Measurements from ENCODE around the gene CPTP. TPM values are rescaled to one million over a fixed set of nuclear protein-coding genes. Genes with fewer than 3 reads are reported as not detected.
A peak's percentile ranks its signal among the peaks of the same experiment; 100 is the strongest.

CPTP gene
- total RNA-seq, 2 donors from 2014 or later: 16.8 to 22.3 TPM

- Mint-ChIP-seq H3K9me3 (no peaks in the 10 kb centered on the region), H3K27ac (no peak overlapping the region), H3K4me3 (no peak overlapping the region), H3K4me1 (no peaks in the 10 kb centered on the region), H3K36me3 (ENCODE audit: low read depth) (no peaks in the 10 kb centered on the region), H3K27me3 (no peaks in the 10 kb centered on the region)
- no peak for ATAC-seq (replicated peaks)
Measured at GRCh38 chr1:1297802-1298424, 26.7 kb upstream of the CPTP start.

GRCh38 chr1:1298861-1299685 is 25.5 kb upstream of the CPTP start:
- Mint-ChIP-seq H3K4me3 (no peak overlapping the region), H3K36me3 (ENCODE audit: low read depth) (no peaks in the 10 kb centered on the region), H3K27me3 (no peaks in the 10 kb centered on the region), H3K4me1 (no peaks in the 10 kb centered on the region), H3K9me3 (no peaks in the 10 kb centered on the region), H3K27ac (no peak overlapping the region)
- no peak for ATAC-seq (replicated peaks)

GRCh38 chr1:1299686-1300351 is 24.8 kb upstream of the CPTP start:
- Mint-ChIP-seq H3K9me3 (no peaks in the 10 kb centered on the region), H3K4me3 (no peak overlapping the region), H3K36me3 (ENCODE audit: low read depth) (no peaks in the 10 kb centered on the region), H3K4me1 (no peaks in the 10 kb centered on the region), H3K27me3 (no peaks in the 10 kb centered on the region), H3K27ac (no peak overlapping the region)
- peak; percentile 49 for ATAC-seq (replicated peaks)

GRCh38 chr1:1300352-1300739 is 24.3 kb upstream of the CPTP start:
- no peak overlapping the region for H3K4me3 Mint-ChIP-seq
- H3K27me3 Mint-ChIP-seq: no peaks in the 10 kb centered on the region
- H3K27ac Mint-ChIP-seq: no peak overlapping the region
- no peaks in the 10 kb centered on the region for H3K4me1 Mint-ChIP-seq
- H3K9me3 Mint-ChIP-seq: no peaks in the 10 kb centered on the region
- no peaks in the 10 kb centered on the region for H3K36me3 Mint-ChIP-seq (ENCODE audit: low read depth)
- ATAC-seq (replicated peaks): no peak

GRCh38 chr1:1302006-1302430 is 22.6 kb upstream of the CPTP start:
- ATAC-seq (replicated peaks): no peak
- no peak overlapping the region for H3K27ac Mint-ChIP-seq
- H3K36me3 Mint-ChIP-seq (ENCODE audit: low read depth): no peaks in the 10 kb centered on the region

GRCh38 chr1:1302951-1303509 is 21.6 kb upstream of the CPTP start:
- Mint-ChIP-seq H3K27me3 (no peaks in the 10 kb centered on the region), H3K27ac (no peak overlapping the region), H3K4me3 (no peak overlapping the region), H3K4me1 (no peaks in the 10 kb centered on the region), H3K9me3 (no peaks in the 10 kb centered on the region), H3K36me3 (ENCODE audit: low read depth) (no peaks in the 10 kb centered on the region)
- ATAC-seq (replicated peaks): no peak

More at GRCh38 chr1:1302006-1302430, 22.6 kb upstream of the CPTP start:
- no peaks in the 10 kb centered on the region for H3K9me3 Mint-ChIP-seq
- H3K27me3 Mint-ChIP-seq: no peaks in the 10 kb centered on the region
- H3K4me3 Mint-ChIP-seq: no peak overlapping the region
- H3K4me1 Mint-ChIP-seq: no peaks in the 10 kb centered on the region

GRCh38 chr1:1303736-1304135 is 20.9 kb upstream of the CPTP start:
- H3K36me3 Mint-ChIP-seq (ENCODE audit: low read depth): no peaks in the 10 kb centered on the region
- no peak overlapping the region for H3K27ac Mint-ChIP-seq
- ATAC-seq (replicated peaks): no peak
- H3K27me3 Mint-ChIP-seq: no peaks in the 10 kb centered on the region
- H3K9me3 Mint-ChIP-seq: no peaks in the 10 kb centered on the region
- H3K4me1 Mint-ChIP-seq: no peaks in the 10 kb centered on the region
- H3K4me3 Mint-ChIP-seq: no peak overlapping the region

- Mint-ChIP-seq H3K4me1 (no peaks in the 10 kb centered on the region), H3K36me3 (ENCODE audit: low read depth) (no peaks in the 10 kb centered on the region), H3K4me3 (peak overlapping the region; percentile 86), H3K9me3 (no peaks in the 10 kb centered on the region), H3K27ac (no peak overlapping the region), H3K27me3 (no peaks in the 10 kb centered on the region)
- ATAC-seq (replicated peaks): no peak
Measured at GRCh38 chr1:1304331-1305299, 20.0 kb upstream of the CPTP start.

GRCh38 chr1:1305300-1306069 is 19.1 kb upstream of the CPTP start:
- peak overlapping the region; percentile 84 for H3K27ac Mint-ChIP-seq
- no peaks in the 10 kb centered on the region for H3K9me3 Mint-ChIP-seq
- no peak for ATAC-seq (replicated peaks)
- H3K4me3 Mint-ChIP-seq: peak overlapping the region; percentile 86
- H3K36me3 Mint-ChIP-seq (ENCODE audit: low read depth): no peaks in the 10 kb centered on the region
- no peaks in the 10 kb centered on the region for H3K27me3 Mint-ChIP-seq
- no peaks in the 10 kb centered on the region for H3K4me1 Mint-ChIP-seq

GRCh38 chr1:1306070-1306660 is 18.4 kb upstream of the CPTP start:
- Mint-ChIP-seq H3K36me3 (ENCODE audit: low read depth) (peaks cover 1% of the 10 kb centered on the region), H3K27me3 (no peaks in the 10 kb centered on the region), H3K4me3 (peak overlapping the region; percentile 86), H3K27ac (peak overlapping the region; percentile 84), H3K9me3 (no peaks in the 10 kb centered on the region), H3K4me1 (no peaks in the 10 kb centered on the region)
- ATAC-seq (replicated peaks): no peak

GRCh38 chr1:1306661-1307260 is 17.8 kb upstream of the CPTP start:
- peak overlapping the region; percentile 86 for H3K4me3 Mint-ChIP-seq
- peaks cover 7% of the 10 kb centered on the region for H3K36me3 Mint-ChIP-seq (ENCODE audit: low read depth)
- H3K9me3 Mint-ChIP-seq: no peaks in the 10 kb centered on the region

GRCh38 chr1:1307261-1307922 is 17.2 kb upstream of the CPTP start:
- H3K4me3 Mint-ChIP-seq: peak overlapping the region; percentile 86
- ATAC-seq (replicated peaks): no peak
- no peaks in the 10 kb centered on the region for H3K9me3 Mint-ChIP-seq
- H3K27me3 Mint-ChIP-seq: no peaks in the 10 kb centered on the region
- peak overlapping the region; percentile 84 for H3K27ac Mint-ChIP-seq
- peaks cover 7% of the 10 kb centered on the region for H3K36me3 Mint-ChIP-seq (ENCODE audit: low read depth)
- H3K4me1 Mint-ChIP-seq: no peaks in the 10 kb centered on the region

More at GRCh38 chr1:1306661-1307260, 17.8 kb upstream of the CPTP start:
- no peak for ATAC-seq (replicated peaks)
- no peaks in the 10 kb centered on the region for H3K27me3 Mint-ChIP-seq
- peak overlapping the region; percentile 84 for H3K27ac Mint-ChIP-seq
- no peaks in the 10 kb centered on the region for H3K4me1 Mint-ChIP-seq
